GM18951 (cell line): Measurements from ENCODE around the gene NEDD4.

Source experiments
- POLR2A ChIP-seq: IDR thresholded peaks from 4 replicates; pipeline ENCODE4 v1.6.1; 2011; ENCODE audit warnings: mild to moderate bottlenecking; ENCODE audit not compliant: insufficient read length, insufficient read depth; ENCODE audit errors: extremely low read depth
- in situ Hi-C: fragments of 300-500 bp; cut with MboI; formaldehyde crosslinking; loops from one replicate; pipeline ENCODE4 v1.12.0; 2022; ENCODE audit warnings: low sequenced_read_pairs, mixed read lengths, inconsistent platforms; ENCODE audit not compliant: unreplicated experiment

Gene NEDD4

GRCh38 chr15:55915221-55915620, 78.2 kb downstream of the NEDD4 start:
- in situ Hi-C loops = no loop called here
- TF ChIP-seq POLR2A = no peak

GRCh38 chr15:55914446-55914845, 79.0 kb downstream of the NEDD4 start:
- in situ Hi-C loops = no loop called here
- TF ChIP-seq POLR2A = no peak

- in situ Hi-C loops = no loop called here
These were observed 80.4 kb downstream of the NEDD4 start for GRCh38 chr15:55912982-55913381.

GRCh38 chr15:55909036-55909811, 84.2 kb downstream of the NEDD4 start:
- TF ChIP-seq POLR2A = no peak
- in situ Hi-C loops = no loop called here

More at GRCh38 chr15:55912982-55913381, 80.4 kb downstream of the NEDD4 start:
- TF ChIP-seq POLR2A = no peak

- in situ Hi-C loops = no loop called here
- no peak for TF ChIP-seq POLR2A
These were observed 85.6 kb downstream of the NEDD4 start for GRCh38 chr15:55907797-55908196.

- no peak for TF ChIP-seq POLR2A
- in situ Hi-C loops = no loop called here
These were observed 90.4 kb downstream of the NEDD4 start for GRCh38 chr15:55902981-55903380.

- in situ Hi-C loops = no loop called here
These were observed 93.4 kb downstream of the NEDD4 start for GRCh38 chr15:55900019-55900418.

GRCh38 chr15:55899537-55899936, 93.9 kb downstream of the NEDD4 start:
- TF ChIP-seq POLR2A = no peak
- in situ Hi-C loops = no loop called here

More at GRCh38 chr15:55900019-55900418, 93.4 kb downstream of the NEDD4 start:
- TF ChIP-seq POLR2A = no peak

GRCh38 chr15:55897560-55898336, 95.7 kb downstream of the NEDD4 start:
- no peak for TF ChIP-seq POLR2A
- in situ Hi-C loops = no loop called here

GRCh38 chr15:55894399-55894965, 98.9 kb downstream of the NEDD4 start:
- in situ Hi-C loops = no loop called here

GRCh38 chr15:55893852-55894251, 99.6 kb downstream of the NEDD4 start:
- TF ChIP-seq POLR2A = no peak
- in situ Hi-C loops = no loop called here

More at GRCh38 chr15:55894399-55894965, 98.9 kb downstream of the NEDD4 start:
- TF ChIP-seq POLR2A = no peak

- no peak for TF ChIP-seq POLR2A
- in situ Hi-C loops = no loop called here
These were observed 102.2 kb downstream of the NEDD4 start for GRCh38 chr15:55891196-55891595.

GRCh38 chr15:55884223-55884622, 109.2 kb downstream of the NEDD4 start:
- TF ChIP-seq POLR2A = no peak
- in situ Hi-C loops = no loop called here
